SK-N-SH (cell line): ENCODE measurements around the gene APEH. TPM values are rescaled to one million over a fixed set of nuclear protein-coding genes. Genes with fewer than 3 reads are reported as not detected.

Experiments used
- CTCF ChIA-PET: fragments of 300-600, 350-600 bp; formaldehyde crosslinking; extraction: SDS; loops from one replicate; lab custom pipeline; 2021; lab: Yijun Ruan, JAX
- POLR2A ChIA-PET: fragments of 350-600 bp; sonication (Branson Sonifier 250); formaldehyde crosslinking; extraction: SDS; loops from one replicate; lab custom pipeline; 2020; ENCODE audit warnings: antibody characterized with exemption, inconsistent platforms; lab: Yijun Ruan, JAX
- DNase-seq: peaks from one replicate; pipeline ENCODE4 v3.0.0; 2012
- H2AFZ ChIP-seq: fragments of 200-600 bp; sonication (generic); 2 replicates; pipeline ENCODE4 v1.8.1; 2016; ENCODE audit warnings: antibody characterized with exemption, mild to moderate bottlenecking, low read depth
- H3F3A ChIP-seq: fragments of 200-600 bp; sonication (generic); replicated peaks from 2 replicates; pipeline ENCODE3; 2016; ENCODE audit warnings: antibody characterized with exemption, mild to moderate bottlenecking; ENCODE audit not compliant: insufficient read depth
- H3K27ac ChIP-seq, 2 experiments: fragments of 200-500 bp in 1 of 2; fragments of 200-600 bp in 1 of 2; sonication (Bioruptor generic) in 1 of 2; sonication (generic), shearing (Covaris generic) in 1 of 2; 2 replicates each; pipeline versions ENCODE4 v1.5.1 to v1.6.1; 2014 to 2016; ENCODE audit warnings: low read depth in 2 of 2, inconsistent platforms in 1 of 2, low read length in 1 of 2, mild to moderate bottlenecking in 1 of 2, mixed read lengths in 1 of 2
- H3K27me3 ChIP-seq: fragments of 200-600 bp; sonication (generic), shearing (Covaris generic); 2 replicates; pipeline ENCODE4 v1.6.1; 2016; ENCODE audit warnings: mixed run types; ENCODE audit not compliant: insufficient read depth
- H3K36me3 ChIP-seq, 2 experiments: fragments of 200-500 bp in 1 of 2; fragments of 200-600 bp in 1 of 2; sonication (Bioruptor generic) in 1 of 2; sonication (generic) in 1 of 2; replicated peaks in 1 of 2; 2 replicates each; pipeline versions ENCODE3 to v1.5.1; 2014 to 2016; ENCODE audit warnings: low read length in 1 of 2, mild to moderate bottlenecking in 1 of 2; ENCODE audit not compliant: insufficient read depth in 2 of 2, control insufficient read depth in 1 of 2
- H3K4me1 ChIP-seq, 2 experiments: fragments of 200-500 bp in 1 of 2; fragments of 200-600 bp in 1 of 2; sonication (Bioruptor generic) in 1 of 2; sonication (generic), shearing (Covaris generic) in 1 of 2; 2 replicates each; pipeline versions ENCODE4 v1.5.1 to v1.6.1; 2014 to 2016; ENCODE audit warnings: low read depth in 1 of 2, low read length in 1 of 2, mixed run types in 1 of 2; ENCODE audit not compliant: insufficient read depth in 2 of 2, control insufficient read depth in 1 of 2
- H3K4me2 ChIP-seq: fragments of 200-600 bp; sonication (generic), shearing (Covaris generic); 2 replicates; pipeline ENCODE4 v1.6.1; 2017; ENCODE audit warnings: mixed run types
- H3K4me3 ChIP-seq, 2 experiments: fragments of 200-500 bp in 1 of 2; fragments of 200-600 bp in 1 of 2; sonication (Bioruptor generic) in 1 of 2; sonication (generic), shearing (Covaris generic) in 1 of 2; 2 replicates each; pipeline versions ENCODE4 v1.5.1 to v1.8.1; 2014 to 2016; ENCODE audit warnings: low read depth in 2 of 2, inconsistent platforms in 1 of 2, low read length in 1 of 2, mild to moderate bottlenecking in 1 of 2, mixed read lengths in 1 of 2, moderate library complexity in 1 of 2
- H3K79me2 ChIP-seq: fragments of 200-600 bp; sonication (generic); 2 replicates; pipeline ENCODE4 v1.8.1; 2017; ENCODE audit warnings: mild to moderate bottlenecking; ENCODE audit not compliant: insufficient read depth
- H3K9ac ChIP-seq: fragments of 200-600 bp; sonication (generic); 2 replicates; pipeline ENCODE4 v1.6.1; 2017; ENCODE audit warnings: mixed run types
- H3K9me2 ChIP-seq: fragments of 200-600 bp; sonication (generic); 2 replicates; pipeline ENCODE4 v1.6.1; 2017; ENCODE audit warnings: mixed run types
- H3K9me3 ChIP-seq: fragments of 200-600 bp; sonication (generic); 2 replicates; pipeline ENCODE4 v1.6.1; 2017; ENCODE audit warnings: mixed run types, mild to moderate bottlenecking, moderate library complexity
- H4K20me1 ChIP-seq: fragments of 200-600 bp; sonication (generic); 2 replicates; pipeline ENCODE4 v1.6.1; 2017; ENCODE audit warnings: mild to moderate bottlenecking, mixed run types; ENCODE audit not compliant: insufficient read depth
- CTCF ChIP-seq: fragments of 200-600 bp; sonication (generic); IDR thresholded peaks from 2 replicates; pipeline ENCODE4 v1.6.1; 2017; ENCODE audit warnings: antibody characterized with exemption, mild to moderate bottlenecking, moderate library complexity
- ELF1 ChIP-seq: IDR thresholded peaks from 2 replicates; pipeline ENCODE4 v1.4.0; 2012
- EP300 ChIP-seq, 2 experiments: IDR thresholded peaks; 2 replicates each; pipeline versions ENCODE4 v1.4.0 to v1.6.1; 2012; ENCODE audit warnings: borderline replicate concordance in 1 of 2, low read depth in 1 of 2, low read length in 1 of 2
- FOXJ3 ChIP-seq: sonication (generic); formaldehyde crosslinking; IDR thresholded peaks from 2 replicates; pipeline ENCODE4 v1.5.1; 2020; ENCODE audit warnings: mild to moderate bottlenecking, missing genetic modification reagents
- FOXM1 ChIP-seq: IDR thresholded peaks from 2 replicates; pipeline ENCODE4 v1.4.0; 2012; ENCODE audit warnings: low read depth, mild to moderate bottlenecking
- GABPA ChIP-seq: IDR thresholded peaks from 2 replicates; pipeline ENCODE4 v1.4.0; 2012; ENCODE audit warnings: low read depth, mild to moderate bottlenecking
- JUND ChIP-seq: IDR thresholded peaks from 2 replicates; pipeline ENCODE4 v1.4.0; 2012
- MEF2A ChIP-seq: IDR thresholded peaks from 2 replicates; pipeline ENCODE4 v1.4.0; 2012; ENCODE audit warnings: low read depth, borderline replicate concordance
- MXI1 ChIP-seq: IDR thresholded peaks from 2 replicates; pipeline ENCODE4 v1.6.1; 2012; ENCODE audit warnings: mild to moderate bottlenecking, low read depth, low read length, improper control_type of control experiment
- POLR2AphosphoS5 ChIP-seq: IDR thresholded peaks from 2 replicates; pipeline ENCODE4 v1.6.1; 2012; ENCODE audit warnings: low read depth, low read length
- REST ChIP-seq: IDR thresholded peaks from 2 replicates; pipeline ENCODE4 v1.6.1; 2012; ENCODE audit warnings: mild to moderate bottlenecking, low read depth, low read length, moderate library complexity
- SIN3A ChIP-seq: IDR thresholded peaks from 2 replicates; pipeline ENCODE4 v1.6.1; 2012; ENCODE audit warnings: low read depth, mild to moderate bottlenecking, low read length, moderate library complexity, borderline replicate concordance
- SMC3 ChIP-seq: IDR thresholded peaks from 2 replicates; pipeline ENCODE4 v1.6.1; 2012; ENCODE audit warnings: low read depth, low read length, improper control_type of control experiment
- TCF12 ChIP-seq: IDR thresholded peaks from 2 replicates; pipeline ENCODE4 v1.4.0; 2012
- YY1 ChIP-seq: IDR thresholded peaks from 2 replicates; pipeline ENCODE4 v1.4.0; 2012; ENCODE audit warnings: low read depth, mild to moderate bottlenecking
- ZBTB33 ChIP-seq: IDR thresholded peaks from 2 replicates; pipeline ENCODE4 v1.4.0; 2012; ENCODE audit warnings: low read depth, borderline replicate concordance
- WGBS: methylation state at CpG from one replicate; pipeline ENCODE4 v1.1.6; 2017; ENCODE audit warnings: low lambda C conversion rate; 5-methylcytosine and 5-hydroxymethylcytosine counted together
- polyA plus RNA-seq, 3 experiments: library from polyadenylated mRNA; depleted of rRNA; stranded (reverse); fragments of >200 nt; gene quantifications; 2 replicates each; pipeline ENCODE4 v1.2.3, GENCODE V29; 2012

The APEH gene
- polyA plus RNA-seq, 1 of the 3 experiments (the other 2 are of a cell fraction): 112 TPM

GRCh38 chr3:49650637-49651036 lies 23.5 kb upstream of the APEH start:
- Histone ChIP-seq H3K79me2 (no peaks in the 10 kb centered on the region), H3K9me3 (no peaks in the 10 kb centered on the region), H2AFZ (no peak overlapping the region), H3K9me2 (no peaks in the 10 kb centered on the region), H3F3A (no peaks in the 10 kb centered on the region), H3K4me2 (no peak overlapping the region), H3K27ac (no peak overlapping the region), H3K36me3 (no peaks in the 10 kb centered on the region), H3K9ac (no peak overlapping the region), H3K4me1 (peaks cover 0 to 9% of the 10 kb centered on the region in 2 experiments; a peak in 1 of 4 replicates), H4K20me1 (no peaks in the 10 kb centered on the region), H3K4me3 (no peak overlapping the region), H3K27me3 (no peaks in the 10 kb centered on the region)
- POLR2A ChIA-PET: no interaction called here
- DNase-seq: no peak
- no peak for TF ChIP-seq FOXM1
- TF ChIP-seq TCF12: no peak
- no peak for TF ChIP-seq MXI1
- TF ChIP-seq JUND: no peak
- no peak for TF ChIP-seq FOXJ3
- no peak for TF ChIP-seq SIN3A
- TF ChIP-seq EP300 (IDR thresholded peaks at IDR 0.05; ENCODE audit: borderline replicate concordance in 1 of 2, low read depth in 1 of 2, low read length in 1 of 2): no peak
- WGBS: 78% methylated on average over 4 of the region's 8 CpGs
- CTCF ChIA-PET: interaction anchor here (0.8 kb wide), 1 partner anchor 21 kb away, joined by 3 read pairs; no protein-coding TSS in a partner anchor

- H4K20me1 ChIP-seq: no peaks in the 10 kb centered on the region
- no peaks in the 10 kb centered on the region for H3K9me2 ChIP-seq
- H3K36me3 ChIP-seq: no peaks in the 10 kb centered on the region
- H3K4me2 ChIP-seq: no peak overlapping the region
- no peak overlapping the region for H3K4me3 ChIP-seq
- no peaks in the 10 kb centered on the region for H3F3A ChIP-seq
- TF ChIP-seq CTCF (no peak), YY1 (no peak), ELF1 (no peak), POLR2AphosphoS5 (no peak), SMC3 (no peak), ZBTB33 (no peak), MEF2A (no peak), REST (no peak), GABPA (no peak), MXI1 (no peak)
- CTCF ChIA-PET: interaction anchor here (1.2 to 1.7 kb wide), 2 partner anchors 113 kb away, joined by 4 to 7 read pairs; no protein-coding TSS in a partner anchor
- H2AFZ ChIP-seq: no peak overlapping the region
- H3K27me3 ChIP-seq: no peaks in the 10 kb centered on the region
- H3K4me1 ChIP-seq: peaks cover 0 to 9% of the 10 kb centered on the region in 2 experiments; a peak in 1 of 4 replicates
- POLR2A ChIA-PET: no interaction called here
- no peak overlapping the region for H3K9ac ChIP-seq
- H3K27ac ChIP-seq: no peak overlapping the region
- no peaks in the 10 kb centered on the region for H3K9me3 ChIP-seq
- DNase-seq: no peak
- 77% methylated on average over 15 of the region's 36 CpGs for WGBS
- no peaks in the 10 kb centered on the region for H3K79me2 ChIP-seq
Measured at GRCh38 chr3:49652218-49652902, 21.8 kb upstream of the APEH start.
